GM19025 (cell line): ENCODE measurements around the gene VEPH1.
"Not testable (repeated sequence)": the region's sequence is repeated elsewhere in the genome, so short reads cannot be mapped to it uniquely, and the experiment has no call there.

ENCODE experiments used
- ATAC-seq: cut with Tn5 transposase; IDR thresholded peaks from one replicate; pipeline ENCODE4 v1.9.1; 2021; ENCODE audit warnings: mild to moderate bottlenecking, low read depth, moderate library complexity; ENCODE audit not compliant: unreplicated experiment

The VEPH1 gene

GRCh38 chr3:157355276-157355675 lies 147.9 kb downstream of the VEPH1 start:
- no peak for ATAC-seq

DNA sequence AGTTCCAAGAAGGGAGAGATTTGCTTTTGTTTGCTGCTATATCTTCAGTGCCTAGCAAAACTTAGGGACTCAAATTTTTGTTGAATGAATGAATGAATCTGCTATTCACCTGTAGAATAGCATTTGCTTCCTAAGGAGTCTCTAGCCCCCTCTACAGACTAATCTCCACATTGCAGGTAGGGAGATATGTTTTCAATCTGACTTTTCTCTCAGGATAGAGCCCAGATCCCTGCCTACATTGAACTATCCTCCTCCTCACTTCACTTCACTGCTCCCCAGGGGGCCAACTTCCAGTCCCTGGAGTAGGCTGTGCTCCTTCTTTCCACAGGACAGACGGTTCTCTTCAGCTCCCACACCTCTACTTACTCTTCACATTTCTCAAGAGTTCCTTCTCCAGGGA lies 148.5 kb downstream of the VEPH1 start:
- no peak for ATAC-seq

- no peak for ATAC-seq
These were observed 149.0 kb downstream of the VEPH1 start for GRCh38 chr3:157354254-157354653.

- no peak for ATAC-seq
These were observed 149.6 kb downstream of the VEPH1 start for GRCh38 chr3:157353652-157354051.

- ATAC-seq = no peak
These were observed 151.2 kb downstream of the VEPH1 start for GRCh38 chr3:157351981-157352380.

DNA sequence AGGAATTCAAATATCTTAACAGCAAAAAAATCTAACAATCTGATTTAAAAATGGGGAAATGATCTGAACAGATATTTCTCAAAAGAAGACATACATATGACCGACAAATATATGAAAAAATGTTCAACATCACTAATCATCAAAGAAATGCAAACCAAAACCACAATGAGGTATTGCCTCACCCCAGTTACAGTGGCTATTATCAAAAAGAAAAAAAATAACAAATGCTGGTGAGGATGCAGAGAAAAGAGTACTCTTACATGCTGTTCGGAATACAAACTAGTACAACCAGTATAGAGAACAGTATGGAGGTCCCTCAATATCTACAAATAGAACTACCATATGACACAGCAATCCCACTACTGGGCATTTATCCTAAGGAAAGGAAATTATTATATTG lies 152.6 kb downstream of the VEPH1 start:
- not testable (repeated sequence) for ATAC-seq

DNA sequence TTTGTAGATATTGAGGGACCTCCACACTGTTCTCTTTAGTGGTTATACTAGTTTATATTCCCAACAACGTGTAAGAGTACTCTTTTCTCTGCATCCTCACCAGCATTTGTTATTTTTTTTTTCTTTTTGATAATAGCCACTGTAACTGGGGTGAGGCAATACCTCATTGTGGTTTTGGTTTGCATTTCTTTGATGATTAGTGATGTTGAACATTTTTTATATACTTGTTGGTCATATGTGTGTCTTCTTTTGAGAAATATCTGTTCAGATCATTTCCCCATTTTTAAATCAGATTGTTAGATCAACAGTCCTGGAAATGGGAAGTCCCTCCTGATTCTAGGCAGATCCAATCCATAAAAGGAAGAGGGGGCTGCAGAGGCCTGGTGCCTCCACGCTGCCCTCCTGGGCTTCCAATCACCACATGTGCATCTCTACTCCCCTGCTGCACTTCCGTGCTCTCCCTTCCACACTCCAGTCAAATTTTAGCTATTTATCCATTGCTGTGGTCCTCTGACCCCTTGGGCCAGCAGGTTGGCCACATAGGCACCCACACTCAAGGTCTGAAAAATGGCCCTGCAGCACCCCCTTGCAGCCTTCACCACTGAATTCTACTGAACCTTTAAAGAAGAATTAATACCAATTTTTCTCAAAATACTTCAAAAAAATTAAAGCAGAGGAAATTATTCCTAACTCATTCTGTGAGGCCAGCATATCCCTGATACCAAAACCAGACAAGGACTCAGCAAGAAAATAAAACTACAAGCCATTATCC lies 154.7 kb downstream of the VEPH1 start:
- not testable (repeated sequence) for ATAC-seq

- no peak for ATAC-seq
These were observed 155.5 kb downstream of the VEPH1 start for GRCh38 chr3:157347577-157348303.

GRCh38 chr3:157336252-157337009 lies 166.8 kb downstream of the VEPH1 start:
- no peak for ATAC-seq

- no peak for ATAC-seq
These were observed 167.8 kb downstream of the VEPH1 start for GRCh38 chr3:157335233-157336076.

DNA sequence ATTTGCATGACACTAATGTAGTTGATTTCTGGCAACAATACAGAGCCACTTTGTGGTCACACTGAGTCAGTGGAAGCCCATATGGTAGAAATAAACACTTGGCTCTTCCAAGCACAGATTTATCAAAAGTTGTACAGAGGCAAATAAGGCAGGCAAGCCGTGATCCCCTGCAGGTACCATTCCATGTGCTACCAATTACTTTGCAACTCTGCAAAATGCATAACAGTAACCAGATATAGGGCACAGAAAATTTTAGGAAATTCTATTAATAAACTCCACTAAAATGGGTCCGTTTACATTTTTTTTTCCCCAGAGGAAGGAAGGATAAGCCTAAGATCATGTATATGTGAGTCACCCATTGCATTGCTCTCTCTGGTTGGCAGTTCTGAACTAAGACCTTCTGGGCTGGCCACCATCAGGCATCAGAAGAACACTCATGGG lies 169.6 kb downstream of the VEPH1 start:
- no peak for ATAC-seq

DNA sequence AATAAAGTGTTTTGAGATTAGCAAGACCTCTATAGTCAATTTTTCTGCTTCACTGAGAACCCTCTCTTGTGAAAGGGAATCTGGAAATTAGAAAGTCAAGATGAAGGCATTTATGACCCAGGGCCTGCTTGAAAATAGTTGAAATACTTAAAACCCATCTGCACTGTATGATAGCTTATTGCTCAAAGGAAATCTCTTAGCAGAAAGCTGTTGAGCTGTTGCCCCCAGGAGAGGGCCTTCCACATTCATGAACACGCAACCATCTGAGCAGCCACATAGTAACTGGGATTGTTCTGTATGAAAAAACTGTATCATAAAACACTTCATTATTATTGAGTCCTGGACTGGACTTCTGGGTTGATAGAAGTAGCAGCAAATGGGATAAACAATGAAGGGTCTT lies 173.0 kb downstream of the VEPH1 start:
- ATAC-seq = no peak

GRCh38 chr3:157329551-157329950 lies 173.7 kb downstream of the VEPH1 start:
- no peak for ATAC-seq

DNA sequence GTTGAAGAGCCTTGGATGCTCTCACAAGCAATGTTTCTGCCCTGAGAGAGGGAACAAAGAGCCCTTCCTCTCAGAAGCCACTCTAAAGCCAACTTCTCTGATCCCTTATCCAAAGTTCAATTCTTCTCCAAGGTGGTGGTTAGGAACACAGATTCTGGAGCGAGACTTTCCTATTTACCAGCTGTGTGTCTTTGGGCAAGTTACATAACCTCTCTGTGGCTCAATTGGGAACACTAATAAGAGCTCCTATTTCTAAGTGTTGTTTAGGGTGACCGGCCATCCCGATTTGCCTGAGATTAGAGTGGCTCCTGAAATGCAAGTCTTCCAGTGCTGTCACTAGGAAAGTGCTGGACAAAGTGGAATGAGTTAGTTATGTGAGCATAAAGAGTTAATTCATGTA lies 175.4 kb downstream of the VEPH1 start:
- no peak for ATAC-seq

GRCh38 chr3:157327018-157327417 lies 176.2 kb downstream of the VEPH1 start:
- no peak for ATAC-seq

GRCh38 chr3:157324869-157325268 lies 178.3 kb downstream of the VEPH1 start:
- not testable (repeated sequence) for ATAC-seq

GRCh38 chr3:157323360-157323759 lies 179.9 kb downstream of the VEPH1 start:
- no peak for ATAC-seq

GRCh38 chr3:157319672-157320071 lies 183.5 kb downstream of the VEPH1 start:
- no peak for ATAC-seq

DNA sequence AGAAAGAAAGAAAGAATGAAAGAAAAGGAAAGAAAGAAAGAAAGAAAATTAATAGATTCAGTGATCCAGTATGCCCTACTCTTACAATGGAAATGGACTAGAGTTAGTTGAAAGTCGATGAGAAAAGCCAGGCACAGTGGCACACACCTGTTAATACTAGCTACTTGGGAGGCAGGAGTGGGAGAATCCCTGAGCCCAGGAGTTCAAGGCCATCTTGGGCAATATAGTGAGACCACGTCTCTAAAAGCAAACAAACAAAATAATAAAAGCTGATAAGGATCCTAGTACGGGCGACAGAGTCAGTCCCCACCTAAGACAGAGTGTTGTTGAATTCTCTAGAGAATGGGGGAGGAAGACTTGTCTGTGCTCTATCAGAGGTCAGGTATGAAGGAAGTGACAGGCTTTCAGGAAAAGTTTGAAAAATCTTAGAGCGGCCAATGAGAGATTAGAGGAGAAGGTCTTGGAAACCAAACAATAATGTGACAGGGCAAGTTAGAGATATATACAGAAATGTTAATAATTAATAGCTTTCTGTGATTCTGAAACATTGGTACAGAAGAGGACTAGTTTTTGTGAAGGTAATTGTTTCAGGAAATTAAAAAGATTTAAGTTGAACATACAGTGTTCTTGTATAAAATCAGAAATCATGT lies 184.5 kb downstream of the VEPH1 start:
- ATAC-seq = no peak

GRCh38 chr3:157317895-157318294 lies 185.3 kb downstream of the VEPH1 start:
- no peak for ATAC-seq
